NT2/D1 (cell line): ENCODE results near the gene GNAL.

Experiments used
- YY1 ChIP-seq: IDR thresholded peaks from 2 replicates; pipeline ENCODE4 v1.6.1; 2011; ENCODE audit not compliant: insufficient read length, insufficient read depth
- ZNF274 ChIP-seq: IDR thresholded peaks from 2 replicates; pipeline ENCODE4 v1.6.1; 2011; ENCODE audit warnings: mild to moderate bottlenecking, low read depth, low read length

- TF ChIP-seq ZNF274, result no peak
- no peak for TF ChIP-seq YY1
These were observed 196.3 kb downstream of the GNAL start for GRCh38 chr18:11885278-11885947.
